H1 (cell line): ENCODE measurements around the gene HRH2. TPM values are rescaled to one million over a fixed set of nuclear protein-coding genes. Genes with fewer than 3 reads are reported as not detected.

Source experiments
- CTCF ChIA-PET: fragments of 300-600 bp; sonication (Branson Sonifier 250); formaldehyde crosslinking; loops from one replicate; lab custom pipeline; 2021; ENCODE audit not compliant: partially characterized antibody; lab: Charles Lee
- POLR2A ChIA-PET: fragments of 300-600 bp; sonication (Branson Sonifier 250); formaldehyde crosslinking; loops from one replicate; lab custom pipeline; 2021; ENCODE audit warnings: inconsistent platforms; ENCODE audit not compliant: partially characterized antibody; lab: Charles Lee
- DNase-seq, 2 experiments: peaks; one replicate each; pipeline versions ENCODE4 v3.0.0 to v3.0.0-alpha.2; 2010 to 2022; ENCODE audit warnings: low spot score in 2 of 2, low read depth in 1 of 2, mixed read lengths in 1 of 2
- FAIRE-seq: peaks from 2 replicates; lab custom pipeline; 2011; peaks lifted over from hg19 to GRCh38; lab: Jason Lieb, UNC
- H2AFZ ChIP-seq: 2 replicates; pipeline ENCODE4 v1.8.1; 2012; ENCODE audit warnings: low read length, inconsistent platforms
- H2AK5ac ChIP-seq: 2 replicates; pipeline ENCODE4 v1.6.1; 2013; ENCODE audit warnings: low read depth, low read length
- H2BK120ac ChIP-seq: replicated peaks from 2 replicates; pipeline ENCODE3; 2013; ENCODE audit warnings: low read depth, low read length, inconsistent platforms
- H2BK12ac ChIP-seq: 2 replicates; pipeline ENCODE4 v1.6.1; 2013; ENCODE audit warnings: low read depth, low read length
- H2BK15ac ChIP-seq: 2 replicates; pipeline ENCODE4 v1.6.1; 2013; ENCODE audit warnings: low read length
- H2BK20ac ChIP-seq: 2 replicates; pipeline ENCODE4 v1.6.1; 2013; ENCODE audit warnings: low read length
- H2BK5ac ChIP-seq: 2 replicates; pipeline ENCODE4 v1.6.1; 2013; ENCODE audit warnings: low read depth, low read length
- H3K14ac ChIP-seq: 2 replicates; pipeline ENCODE4 v1.6.1; 2013; ENCODE audit warnings: inconsistent platforms; ENCODE audit not compliant: insufficient read length
- H3K18ac ChIP-seq: 2 replicates; pipeline ENCODE4 v1.6.1; 2013; ENCODE audit warnings: low read length; ENCODE audit errors: extremely low read depth
- H3K23ac ChIP-seq: 2 replicates; pipeline ENCODE4 v1.6.1; 2013; ENCODE audit warnings: inconsistent platforms; ENCODE audit not compliant: insufficient read length
- H3K23me2 ChIP-seq: 2 replicates; pipeline ENCODE4 v1.6.1; 2013; ENCODE audit warnings: low read depth, low read length
- H3K27ac ChIP-seq: 2 replicates; pipeline ENCODE4 v1.6.1; 2011; ENCODE audit warnings: low read depth, low read length, inconsistent platforms
- H3K27me3 ChIP-seq, 4 experiments: replicated peaks in 1 of 4; 1 replicate in 1 of 4; 2 replicates in 3 of 4; pipeline versions ENCODE4 v1.6.1 to v1.8.1; 2011 to 2013; ENCODE audit warnings: low read length in 3 of 4, mild to moderate bottlenecking in 3 of 4, inconsistent platforms in 2 of 4, mixed read lengths in 2 of 4, moderate library complexity in 1 of 4; ENCODE audit not compliant: control insufficient read depth in 3 of 4, insufficient read depth in 3 of 4; ENCODE audit errors: extremely low read depth in 1 of 4
- H3K36me3 ChIP-seq, 4 experiments: 2 replicates each; pipeline versions ENCODE4 v1.6.1 to v1.8.1; 2011 to 2013; ENCODE audit warnings: mild to moderate bottlenecking in 4 of 4, low read length in 3 of 4, moderate library complexity in 2 of 4, control low read depth in 1 of 4, inconsistent platforms in 1 of 4; ENCODE audit not compliant: insufficient read depth in 4 of 4, control insufficient read depth in 2 of 4
- H3K4ac ChIP-seq: replicated peaks from 2 replicates; pipeline ENCODE3; 2013; ENCODE audit warnings: low read length, low read depth, mixed read lengths, inconsistent platforms; ENCODE audit not compliant: insufficient read length
- H3K4me1 ChIP-seq, 4 experiments: replicated peaks in 1 of 4; 1 replicate in 1 of 4; 2 replicates in 3 of 4; pipeline versions ENCODE4 v1.6.1 to v1.8.1; 2011 to 2013; ENCODE audit warnings: low read length in 3 of 4, inconsistent platforms in 2 of 4, mixed read lengths in 1 of 4; ENCODE audit not compliant: insufficient read depth in 4 of 4, control insufficient read depth in 3 of 4
- H3K4me2 ChIP-seq, 2 experiments: 2 replicates each; pipeline versions ENCODE4 v1.6.1 to v1.8.1; 2011 to 2013; ENCODE audit warnings: low read depth in 2 of 2, low read length in 2 of 2, control low read depth in 1 of 2, inconsistent platforms in 1 of 2, mild to moderate bottlenecking in 1 of 2; ENCODE audit not compliant: insufficient read depth in 1 of 2
- H3K4me3 ChIP-seq, 4 experiments: fragments of 200-600, 300-600 bp in 1 of 4; sonication (generic), shearing (Covaris generic), sonication (Bioruptor Twin) in 1 of 4; 2 replicates each; pipeline versions ENCODE4 v1.5.1 to v1.8.1; 2011 to 2016; ENCODE audit warnings: low read length in 4 of 4, low read depth in 3 of 4, control low read depth in 2 of 4, inconsistent platforms in 2 of 4, mild to moderate bottlenecking in 2 of 4, mixed read lengths in 1 of 4, moderate library complexity in 1 of 4; ENCODE audit not compliant: insufficient read depth in 2 of 4; ENCODE audit errors: extremely low read depth in 1 of 4
- H3K56ac ChIP-seq: replicated peaks from 2 replicates; pipeline ENCODE3; 2013; ENCODE audit warnings: low read depth, mild to moderate bottlenecking, mixed read lengths, low read length, inconsistent platforms; ENCODE audit not compliant: insufficient read length
- H3K79me1 ChIP-seq: 2 replicates; pipeline ENCODE4 v1.6.1; 2013; ENCODE audit warnings: low read depth, low read length, control low read depth
- H3K79me2 ChIP-seq, 2 experiments: 2 replicates each; pipeline versions ENCODE4 v1.6.1 to v1.8.1; 2012 to 2013; ENCODE audit warnings: low read length in 2 of 2, mild to moderate bottlenecking in 2 of 2, inconsistent platforms in 1 of 2; ENCODE audit not compliant: insufficient read depth in 2 of 2, control insufficient read depth in 1 of 2
- H3K9ac ChIP-seq, 4 experiments: replicated peaks in 1 of 4; 1 replicate in 1 of 4; 2 replicates in 3 of 4; pipeline versions ENCODE4 v1.6.1 to v1.8.1; 2011 to 2013; ENCODE audit warnings: low read depth in 3 of 4, low read length in 3 of 4, control low read depth in 2 of 4, mild to moderate bottlenecking in 2 of 4, moderate library complexity in 2 of 4, inconsistent platforms in 1 of 4; ENCODE audit errors: extremely low read depth in 1 of 4
- H3K9me3 ChIP-seq, 2 experiments: 2 replicates each; pipeline versions ENCODE4 v1.6.1 to v1.8.1; 2012 to 2013; ENCODE audit warnings: mild to moderate bottlenecking in 2 of 2, moderate library complexity in 2 of 2, control low read depth in 1 of 2, inconsistent platforms in 1 of 2, low read depth in 1 of 2, low read length in 1 of 2, mixed read lengths in 1 of 2; ENCODE audit not compliant: insufficient read depth in 2 of 2
- H4K20me1 ChIP-seq, 2 experiments: replicated peaks in 1 of 2; 2 replicates each; pipeline versions ENCODE3 to v1.8.1; 2011 to 2013; ENCODE audit warnings: inconsistent platforms in 2 of 2, low read length in 2 of 2, mild to moderate bottlenecking in 1 of 2; ENCODE audit not compliant: insufficient read depth in 2 of 2, control insufficient read depth in 1 of 2
- H4K5ac ChIP-seq: 2 replicates; pipeline ENCODE4 v1.6.1; 2013; ENCODE audit warnings: low read length, low read depth, mixed read lengths, inconsistent platforms; ENCODE audit not compliant: insufficient read length
- H4K8ac ChIP-seq: 2 replicates; pipeline ENCODE4 v1.8.0; 2013; ENCODE audit warnings: mild to moderate bottlenecking, moderate library complexity, low read length, inconsistent platforms; ENCODE audit not compliant: insufficient read depth; ENCODE audit errors: extremely low read depth
- H4K91ac ChIP-seq: replicated peaks from 2 replicates; pipeline ENCODE3; 2013; ENCODE audit warnings: low read length, mixed read lengths, inconsistent platforms; ENCODE audit not compliant: insufficient read length
- ATF2 ChIP-seq: IDR thresholded peaks from 2 replicates; pipeline ENCODE4 v1.6.1; 2012; ENCODE audit warnings: low read length, inconsistent platforms
- CHD1 ChIP-seq: IDR thresholded peaks from 2 replicates; pipeline ENCODE4 v1.6.1; 2012; ENCODE audit warnings: low read depth, low read length, improper control_type of control experiment
- CREB1 ChIP-seq: IDR thresholded peaks from 2 replicates; pipeline ENCODE4 v1.6.1; 2012; ENCODE audit warnings: inconsistent platforms
- EZH2 ChIP-seq: fragments of 200-600 bp; sonication (generic); IDR thresholded peaks from 2 replicates; pipeline ENCODE4 v1.7.1; 2012; ENCODE audit warnings: low read depth, mild to moderate bottlenecking, moderate library complexity, low read length, inconsistent platforms; ENCODE audit not compliant: severe bottlenecking
- NRF1 ChIP-seq: IDR thresholded peaks from 2 replicates; pipeline ENCODE4 v1.6.1; 2011; ENCODE audit warnings: mild to moderate bottlenecking, low read depth, low read length, improper control_type of control experiment
- POLR2A ChIP-seq, 2 experiments: IDR thresholded peaks; 1 replicate in 1 of 2; 2 replicates in 1 of 2; pipeline ENCODE4 v1.6.1; 2011; ENCODE audit warnings: low read depth in 2 of 2, low read length in 2 of 2, mild to moderate bottlenecking in 2 of 2; ENCODE audit errors: control extremely low read depth in 1 of 2
- POLR2AphosphoS5 ChIP-seq: IDR thresholded peaks from 2 replicates; pipeline ENCODE4 v1.6.1; 2011; ENCODE audit warnings: low read depth, low read length
- SAP30 ChIP-seq: fragments of 300-600 bp; sonication (generic); IDR thresholded peaks from 2 replicates; pipeline ENCODE4 v1.7.1; 2012; ENCODE audit warnings: low read length, moderate library complexity, mild to moderate bottlenecking, inconsistent platforms; ENCODE audit not compliant: insufficient read depth, insufficient replicate concordance
- SUZ12 ChIP-seq: fragments of 200-600 bp; sonication (generic); IDR thresholded peaks from 2 replicates; pipeline ENCODE4 v1.6.1; 2012; ENCODE audit warnings: mild to moderate bottlenecking, inconsistent platforms, low read length, moderate library complexity, mixed read lengths
- TAF1 ChIP-seq: IDR thresholded peaks from 2 replicates; pipeline ENCODE4 v1.6.1; 2011; ENCODE audit warnings: mild to moderate bottlenecking, low read depth, low read length
- TAF7 ChIP-seq: optimal IDR thresholded peaks from 2 replicates; pipeline ENCODE3; 2011; ENCODE audit warnings: low read depth, mild to moderate bottlenecking, inconsistent platforms, low read length, moderate library complexity, borderline replicate concordance
- ZNF274 ChIP-seq: IDR thresholded peaks from 2 replicates; pipeline ENCODE4 v1.7.0; 2012; ENCODE audit warnings: low read length, borderline replicate concordance; ENCODE audit errors: extremely low read depth
- WGBS, 2 experiments: shearing (Covaris generic) in 1 of 2; methylation state at CpG; one replicate each; pipeline versions ENCODE4 v1.1.6 to v1.1.7; 2013 to 2015; ENCODE audit warnings: low lambda C conversion rate in 2 of 2, mixed read lengths in 2 of 2, inconsistent platforms in 1 of 2, low coverage in 1 of 2, missing lambda C conversion rate in 1 of 2; ENCODE audit not compliant: insufficient replicate concordance in 2 of 2, insufficient coverage in 1 of 2, insufficient read length in 1 of 2; ENCODE audit errors: extremely low coverage in 1 of 2, missing lambda C conversion rate in 1 of 2; 5-methylcytosine and 5-hydroxymethylcytosine counted together
- polyA plus RNA-seq, 7 experiments: library from polyadenylated mRNA; depleted of rRNA in 3 of 7; stranded (reverse) in 5 of 7; unstranded in 2 of 7; fragments of >200 nt in 5 of 7; fragments of 200-250 nt in 2 of 7; gene quantifications; 1 replicate in 5 of 7; 2 replicates in 1 of 7; 4 replicates in 1 of 7; pipeline versions ENCODE4 v1.2.1 to v1.2.3, GENCODE V29; 2011 to 2013; ENCODE audit warnings: missing spikeins in 2 of 7, mixed read lengths in 2 of 7
- total RNA-seq: library from RNA; stranded (reverse); fragmentation: NEBNext Ultra II Directional; extraction: Animal tissue kit (Norgen Biotek cat#: 25700); gene quantifications from 2 replicates; pipeline ENCODE4 v1.2.1, GENCODE V29; 2021
- TF ChIP-seq, protein P1 (sequence below): IDR thresholded peaks from 2 replicates; pipeline ENCODE4 v1.6.1; 2012; ENCODE audit warnings: inconsistent platforms

HRH2 gene
- total and polyA plus RNA-seq, 2 of the 8 experiments (the other 6 are each of a cell fraction or from before 2014, with no cell fraction given) = 7.8 to 8.1 TPM

- Histone ChIP-seq H2BK20ac (no peak overlapping the region), H3K4me3 (no peak overlapping the region), H3K23me2 (no peaks in the 10 kb centered on the region), H2BK15ac (no peak overlapping the region), H4K20me1 (peaks cover 0 to 2% of the 10 kb centered on the region in 2 experiments), H2BK12ac (0 out of 2 replicates have a peak overlapping the region, but pooled peaks have one; percentile 9), H3K14ac (no peak overlapping the region), H2AFZ (no peak overlapping the region), H2AK5ac (no peak overlapping the region), H3K79me2 (no peaks in the 10 kb centered on the region), H3K18ac (no peak overlapping the region), H3K9me3 (no peaks in the 10 kb centered on the region), H4K8ac (peak overlapping the region; percentile 32; the same call in 1 of the 2 replicates), H3K27ac (no peak overlapping the region), H3K79me1 (peaks cover 4% of the 10 kb centered on the region; the same call in 1 of the 2 replicates), H4K5ac (no peak overlapping the region), H3K4me1 (no peaks in the 10 kb centered on the region; a peak in 1 of 7 replicates), H2BK5ac (no peak overlapping the region), H4K91ac (no peak overlapping the region), H3K56ac (no peak overlapping the region), H3K23ac (no peak overlapping the region), H3K4ac (no peak overlapping the region), H3K27me3 (no peaks in the 10 kb centered on the region), H2BK120ac (no peak overlapping the region), H3K4me2 (no peak overlapping the region), H3K36me3 (no peaks in the 10 kb centered on the region), H3K9ac (no peak overlapping the region)
- WGBS, 2 experiments = 93% methylated on average over 6 of the region's 6 CpGs; no CpG with 5 or more reads in 1 of the 2 experiments
- POLR2A ChIA-PET = interaction anchor here (0.6 to 1.0 kb wide), 2 partner anchors 12 to 883 kb away, joined by 3 to 4 read pairs; partner anchors contain the start of gene CDHR2
- no peak for DNase-seq
- no peak for FAIRE-seq
- CTCF ChIA-PET = interaction anchor here (0.9 to 1.2 kb wide), 4 partner anchors 53 to 145 kb away, joined by 3 to 4 read pairs (median 3); no protein-coding TSS in a partner anchor
- TF ChIP-seq POLR2AphosphoS5 (no peak), ATF2 (no peak), SAP30 (no peak), ZNF274 (no peak), POLR2A (IDR thresholded peaks at IDR 0.05; ENCODE audit: control extremely low read depth in 1 of 2, low read depth in 2 of 2, low read length in 2 of 2) (no peak), NRF1 (no peak), TAF7 (no peak), CHD1 (no peak), CREB1 (no peak), EZH2 (no peak), TAF1 (no peak), SUZ12 (no peak)
- TF ChIP-seq, protein P1, sequence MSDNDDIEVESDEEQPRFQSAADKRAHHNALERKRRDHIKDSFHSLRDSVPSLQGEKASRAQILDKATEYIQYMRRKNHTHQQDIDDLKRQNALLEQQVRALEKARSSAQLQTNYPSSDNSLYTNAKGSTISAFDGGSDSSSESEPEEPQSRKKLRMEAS = no peak
These were observed 8.3 kb downstream of the HRH2 start for GRCh38 chr5:175666216-175666615.
